Vagina (tissue), 2 donors: ENCODE results near the gene C11orf97. TPM values are rescaled to one million over a fixed set of nuclear protein-coding genes. Genes with fewer than 3 reads are reported as not detected.
A peak's percentile ranks its signal among the peaks of the same experiment; 100 is the strongest.

Source experiments
- DNase-seq, 2 donors: peaks; one replicate each; pipeline ENCODE4 v3.0.0-alpha.2; 2017; ENCODE audit errors: extremely low spot score in 2 of 2
- H3K27ac ChIP-seq: fragments of 200-600 bp; sonication (generic); one replicate; pipeline ENCODE4 v1.5.1; 2019
- H3K27me3 ChIP-seq: fragments of 200-600 bp; sonication (generic); one replicate; pipeline ENCODE4 v1.5.1; 2019
- H3K36me3 ChIP-seq, 2 donors: fragments of 200-600 bp; sonication (generic); one replicate each; pipeline ENCODE4 v1.5.1; 2017 to 2019
- H3K4me1 ChIP-seq: fragments of 200-600 bp; sonication (generic); one replicate; pipeline ENCODE4 v1.5.1; 2019
- H3K4me3 ChIP-seq, 2 donors: fragments of 200-600 bp; sonication (generic); 1 replicate in 1 of 2; 2 replicates in 1 of 2; pipeline ENCODE4 v1.5.1; 2016 to 2019
- H3K9me3 ChIP-seq: fragments of 200-600 bp; sonication (generic); one replicate; pipeline ENCODE4 v1.5.1; 2019
- CTCF ChIP-seq, 3 experiments: fragments of 450-650 bp in 2 of 3; fragments of 200-600 bp in 1 of 3; sonication (generic) in 1 of 3; IDR thresholded peaks; one replicate each; pipeline ENCODE4 v1.5.1; 2017 to 2019; ENCODE audit warnings: antibody characterized with exemption in 3 of 3, mild to moderate bottlenecking in 2 of 3, moderate library complexity in 2 of 3
- POLR2A ChIP-seq, 2 donors: fragments of 450-650 bp; IDR thresholded peaks; one replicate each; pipeline ENCODE4 v1.6.1; 2017; ENCODE audit warnings: antibody characterized with exemption in 2 of 2, mild to moderate bottlenecking in 2 of 2, moderate library complexity in 2 of 2
- POLR2AphosphoS5 ChIP-seq, 2 donors: sonication (generic); formaldehyde crosslinking; IDR thresholded peaks; one replicate each; pipeline ENCODE4 v1.9.0; 2017; ENCODE audit warnings: antibody characterized with exemption in 2 of 2, mild to moderate bottlenecking in 2 of 2, low read depth in 1 of 2; ENCODE audit not compliant: insufficient read depth in 1 of 2
- intact Hi-C: fragments of 100-400 bp; cut with DNase I; formaldehyde crosslinking; loops from one replicate; pipeline ENCODE4 v1.15.1; 2023
- total RNA-seq: library from RNA; depleted of rRNA; stranded (reverse); fragments of >200 nt; gene quantifications from one replicate; pipeline ENCODE4 v1.2.3, GENCODE V29; 2016

Gene C11orf97
- total RNA-seq: not detected

- H3K4me3 ChIP-seq: peak within 1 kb of the TSS; percentile 44 to 49
- H3K36me3 ChIP-seq: no peaks in the 10 kb centered on the region
- H3K4me1 ChIP-seq: peaks cover 13% of the 10 kb centered on the region
- intact Hi-C loops: loop anchor here (10.0 kb wide), 1 partner anchor 73 kb away; no protein-coding TSS in a partner anchor
- DNase-seq: no peak
- H3K27ac ChIP-seq: no peak within 1 kb of the TSS
- no peaks in the 10 kb centered on the region for H3K9me3 ChIP-seq
- H3K27me3 ChIP-seq: no peaks in the 10 kb centered on the region
- no peak for TF ChIP-seq POLR2AphosphoS5 (IDR thresholded peaks at IDR 0.05; ENCODE audit: insufficient read depth in 1 of 2, low read depth in 1 of 2)
- TF ChIP-seq POLR2A (IDR thresholded peaks at IDR 0.05): no peak
- TF ChIP-seq CTCF (IDR thresholded peaks at IDR 0.05): no peak
Measured at GRCh38 chr11:94511932-94512781, at the start of gene C11orf97. C11orf97 (plus strand) TSS chr11:94512461; CDS start chr11:94512529, 68 bp downstream.

- H3K27me3 ChIP-seq: no peaks in the 10 kb centered on the region
- TF ChIP-seq CTCF (IDR thresholded peaks at IDR 0.05): no peak
- TF ChIP-seq POLR2A (IDR thresholded peaks at IDR 0.05): no peak
- TF ChIP-seq POLR2AphosphoS5 (IDR thresholded peaks at IDR 0.05; ENCODE audit: insufficient read depth in 1 of 2, low read depth in 1 of 2): no peak
- H3K4me1 ChIP-seq: no peaks in the 10 kb centered on the region
- no peak for DNase-seq
- intact Hi-C loops: no loop called here
- peaks cover 0 to 22% of the 10 kb centered on the region in 2 donors for H3K36me3 ChIP-seq
- no peaks in the 10 kb centered on the region for H3K9me3 ChIP-seq
- H3K4me3 ChIP-seq: no peak overlapping the region
- no peak overlapping the region for H3K27ac ChIP-seq
Measured at GRCh38 chr11:94469416-94469815, 42.8 kb upstream of the C11orf97 start.

GRCh38 chr11:94472916-94473799 is 39.1 kb upstream of the C11orf97 start:
- TF ChIP-seq POLR2A (IDR thresholded peaks at IDR 0.05) (no peak), CTCF (IDR thresholded peaks at IDR 0.05) (no peak), POLR2AphosphoS5 (IDR thresholded peaks at IDR 0.05; ENCODE audit: insufficient read depth in 1 of 2, low read depth in 1 of 2) (no peak)
- no peak overlapping the region for H3K4me3 ChIP-seq
- no peak for DNase-seq
- H3K27me3 ChIP-seq: no peaks in the 10 kb centered on the region
- H3K4me1 ChIP-seq: no peaks in the 10 kb centered on the region
- intact Hi-C loops: no loop called here
- H3K27ac ChIP-seq: no peak overlapping the region
- H3K9me3 ChIP-seq: no peaks in the 10 kb centered on the region
- peaks cover 0 to 34% of the 10 kb centered on the region in 2 donors for H3K36me3 ChIP-seq

DNA sequence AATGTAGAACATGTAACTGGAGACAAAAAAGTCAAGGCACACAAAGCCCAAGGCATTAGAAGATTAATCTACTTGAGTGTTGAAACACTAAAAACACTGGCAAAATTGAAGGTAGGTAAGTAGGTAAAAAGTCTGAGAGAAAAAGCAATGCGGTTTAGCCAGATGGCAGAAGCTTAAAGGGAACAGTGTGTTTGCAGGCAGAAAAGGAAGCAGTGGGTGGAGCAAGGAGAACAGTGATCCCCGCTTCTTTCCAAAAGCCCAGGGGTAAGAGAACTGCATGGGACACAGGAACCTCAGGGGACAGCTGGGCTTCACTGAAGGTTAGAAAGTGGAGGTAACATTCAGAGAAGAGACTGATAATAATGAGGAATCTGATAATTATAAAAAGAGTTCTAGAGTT is 34.6 kb upstream of the C11orf97 start:
- peaks cover 0 to 27% of the 10 kb centered on the region in 2 donors for H3K36me3 ChIP-seq
- no peaks in the 10 kb centered on the region for H3K9me3 ChIP-seq
- no peak for DNase-seq
- no peaks in the 10 kb centered on the region for H3K27me3 ChIP-seq
- no peak for TF ChIP-seq POLR2A (IDR thresholded peaks at IDR 0.05)
- TF ChIP-seq CTCF (IDR thresholded peaks at IDR 0.05): no peak
- intact Hi-C loops: no loop called here
- no peak overlapping the region for H3K4me3 ChIP-seq
- no peaks in the 10 kb centered on the region for H3K4me1 ChIP-seq
- H3K27ac ChIP-seq: no peak overlapping the region
